HepG2 (cell line): Measurements from ENCODE around the gene LCN2.

ENCODE experiments used
- ARNT2 ChIP-seq: sonication (generic); formaldehyde crosslinking; IDR thresholded peaks from 2 replicates; pipeline ENCODE4 v1.8.0; 2022; ENCODE audit warnings: mild to moderate bottlenecking, low read depth, missing genetic modification reagents, moderate library complexity
- PTBP1 ChIP-seq: fragments of 200-400 bp; formaldehyde crosslinking; IDR thresholded peaks from 2 replicates; pipeline ENCODE4 v1.6.1; 2018; ENCODE audit warnings: low read length, low read depth; ENCODE audit not compliant: poor library complexity, severe bottlenecking
- RAD21 ChIP-seq: fragments of 450-650 bp; formaldehyde crosslinking; IDR thresholded peaks from 2 replicates; pipeline ENCODE4 v1.5.0; 2020; ENCODE audit warnings: mild to moderate bottlenecking
- SMARCE1 ChIP-seq: fragments of 450-650 bp; IDR thresholded peaks from 2 replicates; pipeline ENCODE4 v1.6.1; 2017; ENCODE audit warnings: borderline replicate concordance
- YY1 ChIP-seq: IDR thresholded peaks from 2 replicates; pipeline ENCODE4 v1.6.1; 2011; ENCODE audit warnings: low read length, low read depth, moderate library complexity, mild to moderate bottlenecking; ENCODE audit not compliant: insufficient read depth, insufficient replicate concordance
- ZFP36 ChIP-seq: fragments of 150-350 bp; IDR thresholded peaks from 2 replicates; pipeline ENCODE4 v1.6.1; 2018; ENCODE audit warnings: borderline replicate concordance, low read length, low read depth; ENCODE audit not compliant: partially characterized antibody

- TF ChIP-seq SMARCE1 (no peak), RAD21 (CRISPR knock-in tag) (no peak), PTBP1 (no peak), ZFP36 (no peak), YY1 (no peak), ARNT2 (CRISPR knock-in tag) (no peak)
Observed at GRCh38 chr9:128153060-128153946, 4.0 kb downstream of the LCN2 start.
